ENCODE results near the gene NOTO. TPM values are rescaled to one million over a fixed set of nuclear protein-coding genes. Genes with fewer than 3 reads are reported as not detected.

Gene NOTO
- total RNA-seq, 1 donor from 2014 or later = not detected

- POLR2A ChIA-PET = interaction anchor here (1.4 kb wide), 1 partner anchor 23 kb away, joined by 4 read pairs; the partner anchor contains the start of genes CCT7 and PRADC1
- peaks cover 60% of the 10 kb centered on the region for H3K36me3 Mint-ChIP-seq (ENCODE audit: low read depth)
- ATAC-seq (ENCODE audit: low read depth) = peak; percentile 10
- no peak overlapping the region for H3K4me3 Mint-ChIP-seq
- CTCF ChIA-PET = no interaction called here
- no peak for DNase-seq
- no peak overlapping the region for H3K27ac Mint-ChIP-seq
- no peaks in the 10 kb centered on the region for H3K27me3 Mint-ChIP-seq
- no peaks in the 10 kb centered on the region for H3K4me1 Mint-ChIP-seq
- TF ChIP-seq CTCF (IDR thresholded peaks at IDR 0.05) = no peak
- H3K9me3 Mint-ChIP-seq = no peaks in the 10 kb centered on the region
- intact Hi-C loops (cut with micrococcal nuclease) = no loop called here
Observed at GRCh38 chr2:73255907-73256617, 53.7 kb downstream of the NOTO start.

DNA sequence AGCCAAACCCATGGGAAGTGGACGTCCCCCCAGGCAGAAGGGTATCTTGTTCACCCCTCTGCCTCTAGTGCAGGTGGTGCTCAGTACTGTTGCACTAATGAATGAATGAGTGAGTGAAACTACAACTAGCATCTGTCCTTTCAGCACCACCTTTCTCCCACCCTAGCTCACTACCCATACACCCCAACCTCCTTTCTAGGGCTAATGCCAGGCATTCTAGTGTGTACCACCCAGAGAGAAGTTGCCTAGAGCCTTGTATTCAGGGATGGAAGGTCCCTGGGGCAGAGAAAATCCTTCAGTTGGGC lies 54.2 kb downstream of the NOTO start:
- Mint-ChIP-seq H3K27ac (no peak overlapping the region), H3K27me3 (no peaks in the 10 kb centered on the region), H3K4me1 (no peaks in the 10 kb centered on the region), H3K4me3 (no peak overlapping the region), H3K36me3 (ENCODE audit: low read depth) (peaks cover 60% of the 10 kb centered on the region), H3K9me3 (no peaks in the 10 kb centered on the region)
- POLR2A ChIA-PET = interaction anchor here (1.4 kb wide), 1 partner anchor 23 kb away, joined by 4 read pairs; the partner anchor contains the start of genes CCT7 and PRADC1
- intact Hi-C loops (cut with micrococcal nuclease) = no loop called here
- TF ChIP-seq CTCF (IDR thresholded peaks at IDR 0.05) = no peak
- DNase-seq (no peak), ATAC-seq (ENCODE audit: low read depth) (no peak)
- CTCF ChIA-PET = no interaction called here

- no peak overlapping the region for H3K4me3 Mint-ChIP-seq
- no peak for TF ChIP-seq CTCF (IDR thresholded peaks at IDR 0.05)
- no peaks in the 10 kb centered on the region for H3K27me3 Mint-ChIP-seq
- no peaks in the 10 kb centered on the region for H3K9me3 Mint-ChIP-seq
- POLR2A ChIA-PET = interaction anchor here (1.4 kb wide), 1 partner anchor 24 kb away, joined by 4 read pairs; the partner anchor contains the start of genes CCT7 and PRADC1
- CTCF ChIA-PET = no interaction called here
- peaks cover 59% of the 10 kb centered on the region for H3K36me3 Mint-ChIP-seq (ENCODE audit: low read depth)
- DNase-seq (no peak), ATAC-seq (ENCODE audit: low read depth) (no peak)
- no peak overlapping the region for H3K27ac Mint-ChIP-seq
- intact Hi-C loops (cut with micrococcal nuclease) = no loop called here
- no peaks in the 10 kb centered on the region for H3K4me1 Mint-ChIP-seq
Observed at GRCh38 chr2:73257021-73257420, 54.6 kb downstream of the NOTO start.

DNA sequence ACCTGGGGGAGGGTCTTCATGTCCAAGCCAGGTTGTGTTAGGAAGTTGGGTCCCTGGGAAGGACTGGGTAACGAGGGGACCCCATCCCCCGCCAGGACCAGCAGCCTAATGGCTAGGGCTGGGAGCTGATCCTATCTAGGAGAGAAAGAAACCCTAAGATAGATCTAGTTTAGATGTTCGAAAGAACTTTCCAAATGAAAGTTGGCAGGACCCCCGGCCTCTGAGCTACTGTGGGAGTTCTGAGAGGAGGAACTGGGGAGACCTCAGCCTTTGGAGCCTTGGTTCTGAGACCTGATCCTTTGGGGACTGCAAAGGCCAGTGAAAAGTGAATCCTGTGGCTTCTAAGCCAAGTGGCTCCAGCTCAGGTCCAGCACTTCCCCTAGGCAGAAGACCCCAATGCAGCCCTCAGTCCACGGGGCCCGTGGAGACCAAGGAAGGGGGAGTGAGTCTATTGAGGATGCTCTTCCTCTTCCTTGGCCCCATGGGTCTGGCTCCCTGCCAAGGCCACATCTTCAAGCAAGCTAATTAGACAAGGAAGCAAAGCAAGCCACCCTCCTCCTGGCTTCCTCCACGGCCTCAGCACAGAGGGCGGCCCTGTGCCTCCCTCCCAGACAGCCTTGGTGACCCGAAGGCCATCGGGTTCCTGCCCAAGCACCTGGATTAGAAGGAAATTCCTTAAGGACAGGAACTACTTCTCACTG lies 55.2 kb downstream of the NOTO start:
- Mint-ChIP-seq H3K9me3 (no peaks in the 10 kb centered on the region), H3K4me1 (no peaks in the 10 kb centered on the region), H3K4me3 (no peak overlapping the region), H3K36me3 (ENCODE audit: low read depth) (peaks cover 55% of the 10 kb centered on the region), H3K27ac (no peak overlapping the region), H3K27me3 (no peaks in the 10 kb centered on the region)
- ChIA-PET CTCF (interaction anchor here (0.6 kb wide), 1 partner anchor 43 kb away, joined by 3 read pairs; no protein-coding TSS in a partner anchor), POLR2A (interaction anchor here (1.3 kb wide), 1 partner anchor 23 kb away, joined by 4 read pairs; the partner anchor contains the start of gene CCT7)
- DNase-seq (no peak), ATAC-seq (ENCODE audit: low read depth) (no peak)
- no peak for TF ChIP-seq CTCF (IDR thresholded peaks at IDR 0.05)
- intact Hi-C loops (cut with micrococcal nuclease) = no loop called here
